GM18873 (cell line): ENCODE data around the gene AMER3.
A peak's percentile ranks its signal among the peaks of the same experiment; 100 is the strongest.

Experiments
- ATAC-seq: cut with Tn5 transposase; IDR thresholded peaks from one replicate; pipeline ENCODE4 v1.9.1; 2021; ENCODE audit warnings: mild to moderate bottlenecking, moderate library complexity, moderate number of reproducible peaks; ENCODE audit not compliant: unreplicated experiment, low FRiP score

AMER3 gene

GRCh38 chr2:130778781-130779180 is 23.4 kb downstream of the AMER3 start:
- ATAC-seq, result no peak

- no peak for ATAC-seq
Observed at GRCh38 chr2:130785466-130786055, 30.2 kb downstream of the AMER3 start.

GRCh38 chr2:130786076-130786475 is 30.7 kb downstream of the AMER3 start:
- no peak for ATAC-seq

- ATAC-seq, result no peak
Observed at GRCh38 chr2:130787841-130788240, 32.5 kb downstream of the AMER3 start.

GRCh38 chr2:130790312-130790711 is 35.0 kb downstream of the AMER3 start:
- no peak for ATAC-seq

GRCh38 chr2:130790804-130791616 is 35.7 kb downstream of the AMER3 start:
- no peak for ATAC-seq

- ATAC-seq, result no peak
Observed at GRCh38 chr2:130791617-130791939, 36.2 kb downstream of the AMER3 start.

- no peak for ATAC-seq
Observed at GRCh38 chr2:130795431-130795830, 40.1 kb downstream of the AMER3 start.

GRCh38 chr2:130796290-130796689 is 41.0 kb downstream of the AMER3 start:
- ATAC-seq, result no peak

GRCh38 chr2:130797493-130798435 is 42.4 kb downstream of the AMER3 start:
- peak; percentile 77 for ATAC-seq

- ATAC-seq, result no peak
Observed at GRCh38 chr2:130798472-130799218, 43.3 kb downstream of the AMER3 start.

- no peak for ATAC-seq
Observed at GRCh38 chr2:130799295-130799694, 44.0 kb downstream of the AMER3 start.

GRCh38 chr2:130805613-130806012 is 50.3 kb downstream of the AMER3 start:
- ATAC-seq, result no peak

- ATAC-seq, result no peak
Observed at GRCh38 chr2:130806370-130806769, 51.0 kb downstream of the AMER3 start.

- ATAC-seq, result no peak
Observed at GRCh38 chr2:130807659-130808385, 52.5 kb downstream of the AMER3 start.

GRCh38 chr2:130808482-130809268 is 53.3 kb downstream of the AMER3 start:
- no peak for ATAC-seq

- no peak for ATAC-seq
Observed at GRCh38 chr2:130810490-130810889, 55.1 kb downstream of the AMER3 start.

GRCh38 chr2:130813722-130814121 is 58.4 kb downstream of the AMER3 start:
- ATAC-seq, result no peak
